K562 (cell line): ENCODE measurements around the gene SRRT. TPM values are rescaled to one million over a fixed set of nuclear protein-coding genes. Genes with fewer than 3 reads are reported as not detected.

Experiments used
- HSF4 ChIP-seq: fragments of 250-450 bp; sonication (Bioruptor Pico); IDR thresholded peaks from 2 replicates; pipeline ENCODE4 v2.1.2; 2022; ENCODE audit warnings: mild to moderate bottlenecking, moderate library complexity, borderline replicate concordance
- L3MBTL2 ChIP-seq: fragments of 450-650 bp; IDR thresholded peaks from 2 replicates; pipeline ENCODE4 v1.6.1; 2016; ENCODE audit warnings: mild to moderate bottlenecking, moderate library complexity
- SMC3 ChIP-seq: conservative IDR thresholded peaks from 2 replicates; pipeline ENCODE4 v1.6.1; 2011; ENCODE audit warnings: low read depth, low read length, improper control_type of control experiment; ENCODE audit not compliant: insufficient read depth
- TBP ChIP-seq: optimal IDR thresholded peaks from 2 replicates; pipeline ENCODE3; 2011; ENCODE audit warnings: low read depth, low read length, improper control_type of control experiment
- ZBTB33 ChIP-seq: sonication (generic); formaldehyde crosslinking; IDR thresholded peaks from 2 replicates; pipeline ENCODE4 v1.8.1; 2023; ENCODE audit warnings: mild to moderate bottlenecking, missing genetic modification reagents
- ZNF583 ChIP-seq: fragments of 250-450 bp; sonication (Bioruptor Pico); IDR thresholded peaks from 2 replicates; pipeline ENCODE4 v1.4.0; 2020
- ZNF740 ChIP-seq, 3 experiments: fragments of 200-800 bp in 1 of 3; sonication (Bioruptor generic) in 1 of 3; sonication (generic) in 1 of 3; formaldehyde crosslinking in 1 of 3; IDR thresholded peaks; 2 replicates each; pipeline versions ENCODE4 v1.6.1 to v1.8.0; 2016 to 2022; ENCODE audit warnings: mild to moderate bottlenecking in 2 of 3, missing compliant biosample characterization in 2 of 3, missing genetic modification characterization in 2 of 3, missing genetic modification reagents in 1 of 3
- polyA plus RNA-seq, 8 experiments: library from polyadenylated mRNA; depleted of rRNA in 4 of 8; stranded (reverse) in 5 of 8; unstranded in 3 of 8; fragments of >200 nt; fragmentation: Nextera tagmentation in 2 of 8; fragmentation: Illumina TruSeq in 1 of 8; extraction: Ambion mirVana in 2 of 8; extraction: Trizol in 1 of 8; gene quantifications; 2 replicates each; pipeline versions ENCODE4 v1.2.1 to v1.2.3, GENCODE V29; 2011 to 2014; ENCODE audit warnings: inconsistent platforms in 1 of 8, missing spikeins in 1 of 8
- total RNA-seq, 7 experiments: library from RNA; depleted of rRNA in 6 of 7; stranded (reverse); fragments of >200 nt in 6 of 7; fragmentation: Illumina TruSeq in 2 of 7; extraction: Trizol in 2 of 7; gene quantifications; 2 replicates each; pipeline versions ENCODE4 v1.2.1 to v1.2.3, GENCODE V29; 2011 to 2021; ENCODE audit warnings: low replicate concordance in 1 of 7
- TF ChIP-seq, protein P1 (sequence below): fragments of 450-650 bp; IDR thresholded peaks from 2 replicates; pipeline ENCODE4 v1.6.1; 2016; ENCODE audit warnings: mild to moderate bottlenecking, moderate library complexity
- TF ChIP-seq, protein P2 (sequence below): sonication (generic); formaldehyde crosslinking; IDR thresholded peaks from 2 replicates; pipeline ENCODE4 v1.8.1; 2023; ENCODE audit warnings: mild to moderate bottlenecking, missing genetic modification reagents, moderate library complexity

Gene SRRT
- total and polyA plus RNA-seq, 9 of the 15 experiments (the other 6 are each of a cell fraction or from before 2014, with no cell fraction given), result 10.3 to 263 (median 84.4) TPM

- TF ChIP-seq, protein P1, sequence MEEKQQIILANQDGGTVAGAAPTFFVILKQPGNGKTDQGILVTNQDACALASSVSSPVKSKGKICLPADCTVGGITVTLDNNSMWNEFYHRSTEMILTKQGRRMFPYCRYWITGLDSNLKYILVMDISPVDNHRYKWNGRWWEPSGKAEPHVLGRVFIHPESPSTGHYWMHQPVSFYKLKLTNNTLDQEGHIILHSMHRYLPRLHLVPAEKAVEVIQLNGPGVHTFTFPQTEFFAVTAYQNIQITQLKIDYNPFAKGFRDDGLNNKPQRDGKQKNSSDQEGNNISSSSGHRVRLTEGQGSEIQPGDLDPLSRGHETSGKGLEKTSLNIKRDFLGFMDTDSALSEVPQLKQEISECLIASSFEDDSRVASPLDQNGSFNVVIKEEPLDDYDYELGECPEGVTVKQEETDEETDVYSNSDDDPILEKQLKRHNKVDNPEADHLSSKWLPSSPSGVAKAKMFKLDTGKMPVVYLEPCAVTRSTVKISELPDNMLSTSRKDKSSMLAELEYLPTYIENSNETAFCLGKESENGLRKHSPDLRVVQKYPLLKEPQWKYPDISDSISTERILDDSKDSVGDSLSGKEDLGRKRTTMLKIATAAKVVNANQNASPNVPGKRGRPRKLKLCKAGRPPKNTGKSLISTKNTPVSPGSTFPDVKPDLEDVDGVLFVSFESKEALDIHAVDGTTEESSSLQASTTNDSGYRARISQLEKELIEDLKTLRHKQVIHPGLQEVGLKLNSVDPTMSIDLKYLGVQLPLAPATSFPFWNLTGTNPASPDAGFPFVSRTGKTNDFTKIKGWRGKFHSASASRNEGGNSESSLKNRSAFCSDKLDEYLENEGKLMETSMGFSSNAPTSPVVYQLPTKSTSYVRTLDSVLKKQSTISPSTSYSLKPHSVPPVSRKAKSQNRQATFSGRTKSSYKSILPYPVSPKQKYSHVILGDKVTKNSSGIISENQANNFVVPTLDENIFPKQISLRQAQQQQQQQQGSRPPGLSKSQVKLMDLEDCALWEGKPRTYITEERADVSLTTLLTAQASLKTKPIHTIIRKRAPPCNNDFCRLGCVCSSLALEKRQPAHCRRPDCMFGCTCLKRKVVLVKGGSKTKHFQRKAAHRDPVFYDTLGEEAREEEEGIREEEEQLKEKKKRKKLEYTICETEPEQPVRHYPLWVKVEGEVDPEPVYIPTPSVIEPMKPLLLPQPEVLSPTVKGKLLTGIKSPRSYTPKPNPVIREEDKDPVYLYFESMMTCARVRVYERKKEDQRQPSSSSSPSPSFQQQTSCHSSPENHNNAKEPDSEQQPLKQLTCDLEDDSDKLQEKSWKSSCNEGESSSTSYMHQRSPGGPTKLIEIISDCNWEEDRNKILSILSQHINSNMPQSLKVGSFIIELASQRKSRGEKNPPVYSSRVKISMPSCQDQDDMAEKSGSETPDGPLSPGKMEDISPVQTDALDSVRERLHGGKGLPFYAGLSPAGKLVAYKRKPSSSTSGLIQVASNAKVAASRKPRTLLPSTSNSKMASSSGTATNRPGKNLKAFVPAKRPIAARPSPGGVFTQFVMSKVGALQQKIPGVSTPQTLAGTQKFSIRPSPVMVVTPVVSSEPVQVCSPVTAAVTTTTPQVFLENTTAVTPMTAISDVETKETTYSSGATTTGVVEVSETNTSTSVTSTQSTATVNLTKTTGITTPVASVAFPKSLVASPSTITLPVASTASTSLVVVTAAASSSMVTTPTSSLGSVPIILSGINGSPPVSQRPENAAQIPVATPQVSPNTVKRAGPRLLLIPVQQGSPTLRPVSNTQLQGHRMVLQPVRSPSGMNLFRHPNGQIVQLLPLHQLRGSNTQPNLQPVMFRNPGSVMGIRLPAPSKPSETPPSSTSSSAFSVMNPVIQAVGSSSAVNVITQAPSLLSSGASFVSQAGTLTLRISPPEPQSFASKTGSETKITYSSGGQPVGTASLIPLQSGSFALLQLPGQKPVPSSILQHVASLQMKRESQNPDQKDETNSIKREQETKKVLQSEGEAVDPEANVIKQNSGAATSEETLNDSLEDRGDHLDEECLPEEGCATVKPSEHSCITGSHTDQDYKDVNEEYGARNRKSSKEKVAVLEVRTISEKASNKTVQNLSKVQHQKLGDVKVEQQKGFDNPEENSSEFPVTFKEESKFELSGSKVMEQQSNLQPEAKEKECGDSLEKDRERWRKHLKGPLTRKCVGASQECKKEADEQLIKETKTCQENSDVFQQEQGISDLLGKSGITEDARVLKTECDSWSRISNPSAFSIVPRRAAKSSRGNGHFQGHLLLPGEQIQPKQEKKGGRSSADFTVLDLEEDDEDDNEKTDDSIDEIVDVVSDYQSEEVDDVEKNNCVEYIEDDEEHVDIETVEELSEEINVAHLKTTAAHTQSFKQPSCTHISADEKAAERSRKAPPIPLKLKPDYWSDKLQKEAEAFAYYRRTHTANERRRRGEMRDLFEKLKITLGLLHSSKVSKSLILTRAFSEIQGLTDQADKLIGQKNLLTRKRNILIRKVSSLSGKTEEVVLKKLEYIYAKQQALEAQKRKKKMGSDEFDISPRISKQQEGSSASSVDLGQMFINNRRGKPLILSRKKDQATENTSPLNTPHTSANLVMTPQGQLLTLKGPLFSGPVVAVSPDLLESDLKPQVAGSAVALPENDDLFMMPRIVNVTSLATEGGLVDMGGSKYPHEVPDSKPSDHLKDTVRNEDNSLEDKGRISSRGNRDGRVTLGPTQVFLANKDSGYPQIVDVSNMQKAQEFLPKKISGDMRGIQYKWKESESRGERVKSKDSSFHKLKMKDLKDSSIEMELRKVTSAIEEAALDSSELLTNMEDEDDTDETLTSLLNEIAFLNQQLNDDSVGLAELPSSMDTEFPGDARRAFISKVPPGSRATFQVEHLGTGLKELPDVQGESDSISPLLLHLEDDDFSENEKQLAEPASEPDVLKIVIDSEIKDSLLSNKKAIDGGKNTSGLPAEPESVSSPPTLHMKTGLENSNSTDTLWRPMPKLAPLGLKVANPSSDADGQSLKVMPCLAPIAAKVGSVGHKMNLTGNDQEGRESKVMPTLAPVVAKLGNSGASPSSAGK, result peak; percentile 81
- TF ChIP-seq SMC3 (peak; percentile 89), ZNF740 (CRISPR knock-in tag; IDR thresholded peaks at IDR 0.05) (peak; percentile 67; the same call in 1 of the 2 replicates), ZNF740 (tag; IDR thresholded peaks at IDR 0.05) (peak in 1 of 2 experiments; percentile 58; a peak in 1 of 4 replicates), ZBTB33 (CRISPR knock-in tag) (peak; percentile 24; the same call in 1 of the 2 replicates), L3MBTL2 (peak; percentile 69), HSF4 (CRISPR knock-in tag) (no peak), ZNF583 (0 out of 2 replicates have a peak, but pooled peaks have one; percentile 17), TBP (peak; percentile 3)
- TF ChIP-seq, protein P2, sequence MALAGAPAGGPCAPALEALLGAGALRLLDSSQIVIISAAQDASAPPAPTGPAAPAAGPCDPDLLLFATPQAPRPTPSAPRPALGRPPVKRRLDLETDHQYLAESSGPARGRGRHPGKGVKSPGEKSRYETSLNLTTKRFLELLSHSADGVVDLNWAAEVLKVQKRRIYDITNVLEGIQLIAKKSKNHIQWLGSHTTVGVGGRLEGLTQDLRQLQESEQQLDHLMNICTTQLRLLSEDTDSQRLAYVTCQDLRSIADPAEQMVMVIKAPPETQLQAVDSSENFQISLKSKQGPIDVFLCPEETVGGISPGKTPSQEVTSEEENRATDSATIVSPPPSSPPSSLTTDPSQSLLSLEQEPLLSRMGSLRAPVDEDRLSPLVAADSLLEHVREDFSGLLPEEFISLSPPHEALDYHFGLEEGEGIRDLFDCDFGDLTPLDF (CRISPR knock-in tag), result 0 out of 2 replicates have a peak, but pooled peaks have one; percentile 60
These were observed 22.1 kb downstream of the SRRT start (continued) for GRCh38 chr7:100896732-100897608.
